Measurements from ENCODE around the gene TTPAL.

DNA sequence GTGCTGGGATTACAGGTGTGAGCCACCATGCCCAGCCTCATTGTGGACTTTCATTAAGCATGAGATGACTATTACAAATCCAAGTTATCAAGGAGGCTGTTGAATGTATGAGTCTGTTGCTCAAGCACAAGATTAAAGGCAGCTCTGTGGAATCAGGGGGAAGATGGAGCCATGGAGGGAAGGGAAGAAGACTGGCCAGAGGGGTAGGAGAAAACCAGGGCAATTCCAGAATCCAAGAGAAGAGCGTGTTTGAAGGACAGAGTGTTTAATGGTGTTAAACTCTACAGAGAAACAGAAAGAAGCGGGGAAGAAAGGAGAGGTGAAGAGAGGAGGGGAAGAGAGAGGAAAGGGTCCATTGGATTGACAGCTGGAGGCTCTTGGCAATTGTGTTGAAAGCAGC, 49.8 kb upstream of the TTPAL start:
- TF ChIP-seq, protein P1, sequence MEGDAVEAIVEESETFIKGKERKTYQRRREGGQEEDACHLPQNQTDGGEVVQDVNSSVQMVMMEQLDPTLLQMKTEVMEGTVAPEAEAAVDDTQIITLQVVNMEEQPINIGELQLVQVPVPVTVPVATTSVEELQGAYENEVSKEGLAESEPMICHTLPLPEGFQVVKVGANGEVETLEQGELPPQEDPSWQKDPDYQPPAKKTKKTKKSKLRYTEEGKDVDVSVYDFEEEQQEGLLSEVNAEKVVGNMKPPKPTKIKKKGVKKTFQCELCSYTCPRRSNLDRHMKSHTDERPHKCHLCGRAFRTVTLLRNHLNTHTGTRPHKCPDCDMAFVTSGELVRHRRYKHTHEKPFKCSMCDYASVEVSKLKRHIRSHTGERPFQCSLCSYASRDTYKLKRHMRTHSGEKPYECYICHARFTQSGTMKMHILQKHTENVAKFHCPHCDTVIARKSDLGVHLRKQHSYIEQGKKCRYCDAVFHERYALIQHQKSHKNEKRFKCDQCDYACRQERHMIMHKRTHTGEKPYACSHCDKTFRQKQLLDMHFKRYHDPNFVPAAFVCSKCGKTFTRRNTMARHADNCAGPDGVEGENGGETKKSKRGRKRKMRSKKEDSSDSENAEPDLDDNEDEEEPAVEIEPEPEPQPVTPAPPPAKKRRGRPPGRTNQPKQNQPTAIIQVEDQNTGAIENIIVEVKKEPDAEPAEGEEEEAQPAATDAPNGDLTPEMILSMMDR (IDR thresholded peaks at IDR 0.05) = no peak
- TF ChIP-seq, protein P2, sequence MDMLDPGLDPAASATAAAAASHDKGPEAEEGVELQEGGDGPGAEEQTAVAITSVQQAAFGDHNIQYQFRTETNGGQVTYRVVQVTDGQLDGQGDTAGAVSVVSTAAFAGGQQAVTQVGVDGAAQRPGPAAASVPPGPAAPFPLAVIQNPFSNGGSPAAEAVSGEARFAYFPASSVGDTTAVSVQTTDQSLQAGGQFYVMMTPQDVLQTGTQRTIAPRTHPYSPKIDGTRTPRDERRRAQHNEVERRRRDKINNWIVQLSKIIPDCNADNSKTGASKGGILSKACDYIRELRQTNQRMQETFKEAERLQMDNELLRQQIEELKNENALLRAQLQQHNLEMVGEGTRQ (IDR thresholded peaks at IDR 0.05; ENCODE audit: borderline replicate concordance, low read depth, low read length) = no peak
- no peak for TF ChIP-seq EZH2phosphoT487 (IDR thresholded peaks at IDR 0.05; ENCODE audit: borderline replicate concordance, low read depth)
- TF ChIP-seq RAD21 (IDR thresholded peaks at IDR 0.05; ENCODE audit: low read length) = no peak
- TF ChIP-seq FOXM1 (IDR thresholded peaks at IDR 0.05; ENCODE audit: low read depth) = no peak
- no peak for TF ChIP-seq MEF2A (IDR thresholded peaks at IDR 0.05; ENCODE audit: borderline replicate concordance, low read depth)
- TF ChIP-seq GABPA (IDR thresholded peaks at IDR 0.05; ENCODE audit: low read depth) = no peak
- no peak for TF ChIP-seq RFX5 (IDR thresholded peaks at IDR 0.05; ENCODE audit: low read length)
- no peak for TF ChIP-seq ELF1 (IDR thresholded peaks at IDR 0.05)
- no peak for TF ChIP-seq MXI1 (IDR thresholded peaks at IDR 0.05; ENCODE audit: low read depth, low read length)
- no peak for TF ChIP-seq POLR2AphosphoS5 (IDR thresholded peaks at IDR 0.05; ENCODE audit: low read depth, low read length)
